GM19025 (cell line): ENCODE measurements around the gene TWNK.

Source experiments
- ATAC-seq: cut with Tn5 transposase; IDR thresholded peaks from one replicate; pipeline ENCODE4 v1.9.1; 2021; ENCODE audit warnings: mild to moderate bottlenecking, low read depth, moderate library complexity; ENCODE audit not compliant: unreplicated experiment

Gene TWNK

GRCh38 chr10:101007915-101008822, 20.8 kb downstream of the TWNK start:
- ATAC-seq = no peak

- ATAC-seq = no peak
Observed at GRCh38 chr10:101008823-101009423, 21.6 kb downstream of the TWNK start.

DNA sequence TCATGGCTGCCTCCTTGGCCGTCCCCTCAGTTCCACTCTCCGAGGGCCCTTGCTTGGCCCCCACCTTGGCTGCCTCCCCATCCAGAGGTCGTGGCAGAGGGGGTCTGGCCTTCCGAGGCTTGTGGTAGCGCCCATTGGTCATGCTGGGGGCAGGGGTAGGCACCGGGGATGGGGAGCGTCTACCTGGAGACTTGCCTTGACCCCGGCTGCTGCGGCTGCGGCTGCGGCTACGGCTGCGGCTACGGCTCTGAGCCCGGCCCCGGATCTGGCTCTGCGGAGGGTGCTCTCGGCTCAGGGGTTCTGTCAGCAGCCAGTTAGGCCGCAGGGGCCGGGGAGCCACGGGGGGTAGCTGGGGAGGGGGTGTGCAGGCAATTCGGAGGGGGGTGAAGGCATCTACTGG, 23.0 kb downstream of the TWNK start:
- no peak for ATAC-seq

DNA sequence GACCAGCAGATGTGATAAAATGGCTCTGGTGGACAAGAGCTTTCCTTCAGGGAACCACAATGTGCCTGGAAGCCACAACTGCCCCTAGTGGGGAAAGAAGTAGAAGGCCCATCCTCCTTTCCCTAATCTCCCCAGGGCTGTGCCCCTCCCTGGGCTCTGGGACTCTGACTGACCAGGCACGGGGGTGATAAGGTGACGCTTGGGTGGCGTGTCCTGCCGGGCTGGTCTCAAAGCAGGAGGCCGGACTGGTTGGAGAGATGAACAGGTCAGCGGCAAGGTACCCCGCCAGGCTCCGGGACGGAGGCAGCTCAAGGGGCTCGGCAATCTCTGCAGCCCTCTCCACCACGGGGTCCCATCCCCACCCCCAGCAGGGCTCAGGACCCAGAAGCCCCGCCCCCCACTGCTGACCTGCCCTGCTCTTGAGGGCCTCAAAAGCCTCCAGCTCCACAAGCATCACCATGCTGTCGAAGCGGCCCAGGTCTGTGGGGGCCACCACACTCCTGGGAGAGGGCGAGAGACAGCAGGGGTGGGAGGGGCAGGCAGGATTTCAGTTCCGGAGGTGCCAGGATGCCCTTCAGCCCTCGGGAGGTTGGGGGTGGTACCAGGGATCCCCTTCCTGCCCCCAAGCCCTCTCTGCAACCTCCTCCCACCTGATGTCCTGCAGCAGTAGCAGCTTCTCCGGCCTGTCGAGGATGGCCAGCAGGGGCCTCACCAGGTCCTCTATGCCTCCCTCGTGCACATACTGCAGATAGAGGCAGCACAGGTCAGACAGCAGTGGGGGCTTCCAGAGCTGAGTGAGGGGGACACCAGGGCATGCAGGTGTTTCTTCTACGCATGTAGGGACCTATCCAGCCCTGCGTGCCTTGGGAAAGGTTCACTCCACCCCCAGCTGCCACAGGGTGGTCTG, 24.4 kb downstream of the TWNK start:
- ATAC-seq = no peak

GRCh38 chr10:101012525-101013364, 25.4 kb downstream of the TWNK start:
- ATAC-seq = peak; percentile 70

- ATAC-seq = no peak
Observed at GRCh38 chr10:101013365-101013825, 26.1 kb downstream of the TWNK start.

DNA sequence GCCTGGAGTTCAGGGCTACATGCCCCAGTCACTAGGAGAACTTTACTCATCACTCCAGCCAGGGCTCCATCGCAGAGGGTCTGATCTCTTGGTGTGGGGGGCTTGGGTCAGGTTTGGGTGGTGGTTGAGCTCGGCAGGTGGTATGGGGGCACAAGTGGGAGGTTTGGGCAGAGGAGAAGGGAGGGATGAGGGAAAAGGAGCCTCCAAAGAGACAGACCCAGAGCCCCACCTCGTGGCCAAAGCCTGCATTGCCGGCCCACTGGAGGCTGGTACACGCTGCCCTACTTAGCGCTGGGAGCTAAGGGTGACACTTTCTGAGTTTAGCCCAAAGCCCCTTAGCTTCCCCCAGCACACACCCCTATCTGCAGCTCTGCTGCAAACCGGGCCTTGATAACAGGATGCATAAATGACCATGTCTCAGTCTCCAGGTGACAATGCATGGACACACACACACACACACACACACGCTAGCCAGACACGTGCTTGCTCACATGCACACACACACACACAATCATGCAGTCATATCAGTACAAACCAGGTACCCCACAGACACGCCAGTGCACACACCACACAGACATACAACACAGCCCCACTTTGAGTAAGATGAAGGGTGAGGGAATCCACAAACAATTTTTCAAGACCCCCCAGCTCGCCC, 27.0 kb downstream of the TWNK start:
- ATAC-seq = no peak

DNA sequence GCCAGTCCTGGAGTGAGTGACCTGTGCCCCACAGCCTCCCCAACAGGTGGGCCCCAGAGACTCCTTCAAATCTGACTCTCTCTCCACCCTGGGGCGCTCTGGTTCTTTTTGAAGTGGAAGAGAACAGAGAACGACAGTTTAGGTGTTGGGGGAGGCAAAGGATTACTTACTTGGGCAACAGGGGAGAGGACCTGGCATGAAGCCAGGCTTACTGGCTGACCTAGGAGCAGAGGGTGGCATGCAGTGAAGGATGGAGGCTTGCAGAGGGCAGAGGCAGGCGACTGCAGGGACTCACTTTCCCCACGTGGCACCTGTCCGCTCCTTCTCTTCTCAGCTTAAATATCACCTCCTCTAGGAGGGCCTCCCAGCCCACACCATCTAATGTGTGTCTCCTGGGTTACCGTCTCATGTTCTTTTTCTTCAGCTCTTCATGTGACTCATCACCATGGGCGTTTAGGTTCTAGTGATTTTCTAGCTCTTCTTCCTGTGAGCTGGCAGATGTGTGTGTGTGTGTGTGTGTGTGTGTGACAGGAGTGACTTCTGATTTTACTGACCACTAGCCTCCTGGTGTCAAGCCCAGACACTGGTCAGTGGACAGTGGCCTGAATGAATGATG, 27.7 kb downstream of the TWNK start:
- no peak for ATAC-seq

DNA sequence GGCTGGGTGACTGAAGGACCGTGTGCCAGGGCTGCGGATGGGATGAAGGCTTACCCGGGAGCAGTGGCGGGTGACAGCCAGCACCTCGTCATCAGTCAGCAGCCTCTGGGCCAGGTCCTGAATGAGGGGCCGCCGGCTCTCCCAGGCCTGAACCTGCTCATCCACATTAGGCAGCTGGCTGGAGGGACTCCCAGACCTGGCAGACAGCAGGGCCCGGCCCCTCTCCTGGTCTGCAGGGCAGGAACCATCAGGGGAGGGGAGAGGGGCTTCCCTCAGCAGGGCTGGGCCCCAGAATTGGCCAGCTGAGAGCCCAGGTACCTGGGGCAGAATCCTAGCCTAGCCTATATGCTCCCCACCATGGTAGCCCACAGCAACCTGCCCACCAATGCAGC, 28.2 kb downstream of the TWNK start:
- no peak for ATAC-seq

DNA sequence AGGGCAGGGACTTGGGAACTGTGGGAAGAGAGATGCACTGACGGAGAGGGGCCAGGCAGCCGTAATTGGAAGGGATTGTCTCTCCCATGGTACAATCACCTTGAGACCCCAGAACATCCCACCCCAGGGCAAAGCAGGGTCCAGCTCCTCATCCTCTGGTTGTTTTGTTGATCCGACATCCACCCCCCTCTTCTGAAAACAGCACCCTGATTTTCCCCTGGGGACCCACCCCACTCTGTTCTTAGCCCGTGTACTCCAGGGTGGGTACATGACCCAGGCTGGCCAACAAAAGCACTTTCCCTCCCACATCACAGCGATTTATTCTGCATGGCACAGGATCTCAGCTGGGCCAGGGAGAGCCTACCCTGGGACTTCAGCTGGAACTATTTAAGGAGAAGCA, 29.5 kb downstream of the TWNK start:
- no peak for ATAC-seq

- ATAC-seq = no peak
Observed at GRCh38 chr10:101018118-101018599, 30.8 kb downstream of the TWNK start.

GRCh38 chr10:101018600-101019439, 31.5 kb downstream of the TWNK start:
- no peak for ATAC-seq

GRCh38 chr10:101019440-101019703, 32.0 kb downstream of the TWNK start:
- no peak for ATAC-seq

DNA sequence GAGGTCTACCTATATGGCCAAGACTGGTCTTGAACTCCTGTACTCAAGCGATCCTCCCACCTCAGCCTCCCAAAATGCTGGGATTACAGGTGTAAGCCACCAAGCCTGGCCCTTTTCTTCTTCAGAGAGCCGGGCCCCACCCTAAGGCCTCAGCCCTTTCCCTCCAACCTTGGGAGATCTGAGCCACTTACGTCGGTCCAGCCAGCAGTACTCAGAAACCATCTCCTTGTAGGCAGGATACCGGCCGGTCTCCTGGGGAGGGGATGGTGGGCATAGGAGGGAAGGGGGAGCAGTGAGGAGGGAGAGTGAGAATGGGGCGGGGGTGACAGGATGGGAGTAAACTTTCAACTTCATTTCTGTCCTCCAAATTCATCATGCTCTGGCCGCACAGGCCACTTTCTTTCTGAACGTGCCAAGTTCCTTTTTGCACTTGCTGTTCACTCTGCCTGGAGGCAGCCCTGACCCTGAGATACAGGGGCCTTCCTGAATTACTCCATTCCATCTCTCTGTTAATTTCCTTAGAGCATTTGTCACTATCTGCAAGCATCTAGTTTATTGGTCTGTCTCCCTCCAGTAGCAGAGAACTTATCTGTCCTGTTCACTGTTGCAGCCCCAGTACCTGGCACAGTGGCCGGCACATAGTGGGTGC, 33.2 kb downstream of the TWNK start:
- ATAC-seq = no peak

- no peak for ATAC-seq
Observed at GRCh38 chr10:101021239-101021638, 33.9 kb downstream of the TWNK start.

- no peak for ATAC-seq
Observed at GRCh38 chr10:101021692-101022251, 34.4 kb downstream of the TWNK start.

- ATAC-seq = no peak
Observed at GRCh38 chr10:101022967-101023705, 35.8 kb downstream of the TWNK start.
